ENCODE results near the gene ABR.

DNA sequence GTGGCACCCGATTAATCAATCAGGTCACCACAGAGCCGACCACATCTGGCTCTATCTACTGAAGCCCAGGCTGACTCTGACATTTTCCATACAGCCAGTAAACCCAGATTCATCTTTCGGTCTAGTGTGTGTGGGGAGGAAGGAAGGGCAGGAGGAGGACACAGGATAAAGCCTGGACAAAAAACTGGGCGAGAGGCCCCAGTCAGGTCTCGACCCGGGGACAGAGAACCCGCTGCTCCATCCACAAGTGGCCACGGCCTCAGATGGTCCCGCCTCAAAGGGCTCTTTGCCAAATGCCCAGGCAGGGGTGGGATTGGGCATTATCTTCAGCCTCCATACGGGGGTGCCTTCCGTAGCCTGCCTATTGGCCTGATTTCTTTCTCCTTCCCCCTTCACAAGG lies 7.8 kb downstream of the ABR start:
- TF ChIP-seq, protein P1, sequence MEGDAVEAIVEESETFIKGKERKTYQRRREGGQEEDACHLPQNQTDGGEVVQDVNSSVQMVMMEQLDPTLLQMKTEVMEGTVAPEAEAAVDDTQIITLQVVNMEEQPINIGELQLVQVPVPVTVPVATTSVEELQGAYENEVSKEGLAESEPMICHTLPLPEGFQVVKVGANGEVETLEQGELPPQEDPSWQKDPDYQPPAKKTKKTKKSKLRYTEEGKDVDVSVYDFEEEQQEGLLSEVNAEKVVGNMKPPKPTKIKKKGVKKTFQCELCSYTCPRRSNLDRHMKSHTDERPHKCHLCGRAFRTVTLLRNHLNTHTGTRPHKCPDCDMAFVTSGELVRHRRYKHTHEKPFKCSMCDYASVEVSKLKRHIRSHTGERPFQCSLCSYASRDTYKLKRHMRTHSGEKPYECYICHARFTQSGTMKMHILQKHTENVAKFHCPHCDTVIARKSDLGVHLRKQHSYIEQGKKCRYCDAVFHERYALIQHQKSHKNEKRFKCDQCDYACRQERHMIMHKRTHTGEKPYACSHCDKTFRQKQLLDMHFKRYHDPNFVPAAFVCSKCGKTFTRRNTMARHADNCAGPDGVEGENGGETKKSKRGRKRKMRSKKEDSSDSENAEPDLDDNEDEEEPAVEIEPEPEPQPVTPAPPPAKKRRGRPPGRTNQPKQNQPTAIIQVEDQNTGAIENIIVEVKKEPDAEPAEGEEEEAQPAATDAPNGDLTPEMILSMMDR (IDR thresholded peaks at IDR 0.05; ENCODE audit: low read depth, low read length, missing input control) = no peak
- TF ChIP-seq RAD21 (IDR thresholded peaks at IDR 0.05) (no peak), GABPA (IDR thresholded peaks at IDR 0.05 in 1 of 2, conservative IDR thresholded peaks at IDR 0.05 in 1 of 2) (no peak), RXRA (IDR thresholded peaks at IDR 0.05) (no peak)
- TF ChIP-seq, protein P2, sequence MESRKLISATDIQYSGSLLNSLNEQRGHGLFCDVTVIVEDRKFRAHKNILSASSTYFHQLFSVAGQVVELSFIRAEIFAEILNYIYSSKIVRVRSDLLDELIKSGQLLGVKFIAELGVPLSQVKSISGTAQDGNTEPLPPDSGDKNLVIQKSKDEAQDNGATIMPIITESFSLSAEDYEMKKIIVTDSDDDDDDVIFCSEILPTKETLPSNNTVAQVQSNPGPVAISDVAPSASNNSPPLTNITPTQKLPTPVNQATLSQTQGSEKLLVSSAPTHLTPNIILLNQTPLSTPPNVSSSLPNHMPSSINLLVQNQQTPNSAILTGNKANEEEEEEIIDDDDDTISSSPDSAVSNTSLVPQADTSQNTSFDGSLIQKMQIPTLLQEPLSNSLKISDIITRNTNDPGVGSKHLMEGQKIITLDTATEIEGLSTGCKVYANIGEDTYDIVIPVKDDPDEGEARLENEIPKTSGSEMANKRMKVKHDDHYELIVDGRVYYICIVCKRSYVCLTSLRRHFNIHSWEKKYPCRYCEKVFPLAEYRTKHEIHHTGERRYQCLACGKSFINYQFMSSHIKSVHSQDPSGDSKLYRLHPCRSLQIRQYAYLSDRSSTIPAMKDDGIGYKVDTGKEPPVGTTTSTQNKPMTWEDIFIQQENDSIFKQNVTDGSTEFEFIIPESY (IDR thresholded peaks at IDR 0.05) = no peak
- TF ChIP-seq, protein P3, sequence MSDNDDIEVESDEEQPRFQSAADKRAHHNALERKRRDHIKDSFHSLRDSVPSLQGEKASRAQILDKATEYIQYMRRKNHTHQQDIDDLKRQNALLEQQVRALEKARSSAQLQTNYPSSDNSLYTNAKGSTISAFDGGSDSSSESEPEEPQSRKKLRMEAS (IDR thresholded peaks at IDR 0.05) = no peak

Measured in liver (tissue), 3 donors.